SJCRH30 (cell line): ENCODE measurements around the gene FMO2. TPM values are rescaled to one million over a fixed set of nuclear protein-coding genes. Genes with fewer than 3 reads are reported as not detected.

Experiments used
- DNase-seq, 2 experiments: peaks; one replicate each; pipeline ENCODE4 v3.0.0-alpha.2; 2015 to 2020
- H3K27ac ChIP-seq: fragments of 250-450 bp; sonication (Bioruptor Pico); 2 replicates; pipeline ENCODE4 v1.5.1; 2020; ENCODE audit warnings: mild to moderate bottlenecking, moderate library complexity
- H3K27me3 ChIP-seq: fragments of 250-450 bp; sonication (Bioruptor Pico); 2 replicates; pipeline ENCODE4 v1.5.1; 2020; ENCODE audit warnings: mild to moderate bottlenecking, moderate library complexity
- H3K36me3 ChIP-seq: fragments of 250-450 bp; sonication (Bioruptor Pico); 2 replicates; pipeline ENCODE4 v1.5.1; 2020; ENCODE audit warnings: mild to moderate bottlenecking, moderate library complexity
- H3K4me1 ChIP-seq: fragments of 250-450 bp; sonication (Bioruptor Pico); 2 replicates; pipeline ENCODE4 v1.5.1; 2020; ENCODE audit warnings: mild to moderate bottlenecking, moderate library complexity
- H3K4me3 ChIP-seq: fragments of 250-450 bp; sonication (Bioruptor Pico); 2 replicates; pipeline ENCODE4 v1.5.1; 2020; ENCODE audit warnings: mild to moderate bottlenecking, moderate library complexity
- H3K9me3 ChIP-seq: fragments of 250-450 bp; sonication (Bioruptor Pico); replicated peaks from 2 replicates; pipeline ENCODE4 v1.5.1; 2020; ENCODE audit warnings: mild to moderate bottlenecking, moderate library complexity
- total RNA-seq: library from RNA; depleted of rRNA; stranded (reverse); fragments of >200 nt; shearing (Covaris generic); gene quantifications from 2 replicates; pipeline ENCODE4 v1.2.3, GENCODE V29; 2014

FMO2 gene
- total RNA-seq, 1 experiment from 2014 or later: not detected

DNA sequence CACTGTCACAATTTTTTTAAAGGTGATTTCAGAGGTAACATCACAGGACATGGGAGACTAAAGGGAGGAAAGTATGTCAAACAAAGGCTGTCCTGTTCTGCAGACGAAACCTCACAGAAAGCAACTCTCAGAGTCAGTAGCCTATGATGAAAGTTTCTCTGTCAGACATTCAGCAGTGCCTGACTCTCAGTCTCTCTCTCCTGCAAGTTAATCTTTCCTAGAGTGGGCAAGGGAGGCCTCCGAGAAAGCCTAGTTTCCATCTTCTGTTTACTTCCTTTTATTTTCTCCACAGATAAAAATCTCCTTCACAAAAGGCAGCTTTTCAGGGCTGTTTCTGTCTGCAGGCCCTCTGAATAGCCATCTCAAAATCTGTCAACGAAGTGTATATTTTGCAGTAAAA, 24.9 kb upstream of the FMO2 start:
- no peak for DNase-seq
- no peaks in the 10 kb centered on the region for H3K9me3 ChIP-seq
- no peaks in the 10 kb centered on the region for H3K36me3 ChIP-seq
- H3K27me3 ChIP-seq: no peaks in the 10 kb centered on the region
- H3K4me3 ChIP-seq: no peak overlapping the region
- H3K27ac ChIP-seq: no peak overlapping the region
- H3K4me1 ChIP-seq: no peaks in the 10 kb centered on the region

GRCh38 chr1:171160639-171161354, 24.3 kb upstream of the FMO2 start:
- no peaks in the 10 kb centered on the region for H3K9me3 ChIP-seq
- H3K27me3 ChIP-seq: no peaks in the 10 kb centered on the region
- H3K4me1 ChIP-seq: no peaks in the 10 kb centered on the region
- H3K4me3 ChIP-seq: no peak overlapping the region
- no peak overlapping the region for H3K27ac ChIP-seq
- no peak for DNase-seq
- no peaks in the 10 kb centered on the region for H3K36me3 ChIP-seq

GRCh38 chr1:171161431-171161830, 23.7 kb upstream of the FMO2 start:
- H3K4me1 ChIP-seq: no peaks in the 10 kb centered on the region
- H3K4me3 ChIP-seq: no peak overlapping the region
- H3K36me3 ChIP-seq: no peaks in the 10 kb centered on the region
- H3K27ac ChIP-seq: no peak overlapping the region
- no peaks in the 10 kb centered on the region for H3K9me3 ChIP-seq
- H3K27me3 ChIP-seq: no peaks in the 10 kb centered on the region
- no peak for DNase-seq

- H3K27me3 ChIP-seq: no peaks in the 10 kb centered on the region
- DNase-seq: no peak
- H3K4me3 ChIP-seq: no peak overlapping the region
- H3K4me1 ChIP-seq: no peaks in the 10 kb centered on the region
- H3K36me3 ChIP-seq: no peaks in the 10 kb centered on the region
- H3K9me3 ChIP-seq: no peaks in the 10 kb centered on the region
- no peak overlapping the region for H3K27ac ChIP-seq
Measured at GRCh38 chr1:171166361-171166760, 18.7 kb upstream of the FMO2 start.

DNA sequence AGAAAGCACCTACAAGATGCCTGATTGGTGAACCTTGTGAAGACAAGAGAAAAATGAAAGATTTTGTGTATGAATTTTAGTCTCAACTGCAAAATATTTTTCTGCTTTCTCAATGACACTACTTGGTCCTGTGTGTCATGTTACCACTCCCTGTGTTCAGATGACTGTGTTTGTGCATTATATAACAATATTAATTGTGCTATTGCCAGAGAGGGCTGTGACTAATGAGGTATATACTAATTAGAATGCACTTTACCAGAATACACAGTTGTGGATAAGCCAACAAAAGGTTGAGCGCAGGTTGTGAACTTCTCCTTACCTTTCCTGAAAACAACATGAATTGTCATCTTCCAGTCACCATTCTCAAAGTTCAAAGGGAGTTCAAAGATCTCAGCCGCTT, 17.3 kb upstream of the FMO2 start:
- Histone ChIP-seq H3K9me3 (no peaks in the 10 kb centered on the region), H3K4me3 (no peak overlapping the region), H3K27me3 (no peaks in the 10 kb centered on the region), H3K36me3 (no peaks in the 10 kb centered on the region), H3K4me1 (no peaks in the 10 kb centered on the region), H3K27ac (no peak overlapping the region)
- DNase-seq: no peak

- H3K36me3 ChIP-seq: no peaks in the 10 kb centered on the region
- no peak overlapping the region for H3K27ac ChIP-seq
- no peaks in the 10 kb centered on the region for H3K4me1 ChIP-seq
- no peak overlapping the region for H3K4me3 ChIP-seq
- H3K9me3 ChIP-seq: no peaks in the 10 kb centered on the region
- no peak for DNase-seq
- H3K27me3 ChIP-seq: no peaks in the 10 kb centered on the region
Measured at GRCh38 chr1:171172471-171172870, 12.6 kb upstream of the FMO2 start.

DNA sequence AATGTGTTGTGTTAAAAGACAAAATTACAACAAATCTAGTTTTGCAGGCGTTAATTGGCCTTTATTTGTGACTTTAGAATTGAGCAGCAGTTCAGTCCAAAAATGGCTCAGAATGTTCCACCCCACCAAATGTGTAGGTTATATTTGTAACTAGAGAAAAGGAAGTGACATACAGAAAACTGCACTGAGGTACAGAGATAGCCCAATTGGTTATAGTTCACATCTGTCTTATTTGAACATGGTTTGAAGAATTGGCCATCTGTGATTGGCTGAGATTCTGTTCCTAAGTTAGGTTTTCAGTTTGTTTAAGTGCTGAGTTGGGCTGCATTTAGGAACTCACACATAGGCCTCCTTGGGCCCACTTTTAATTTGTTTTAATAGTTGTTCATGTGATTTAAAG, 12.0 kb upstream of the FMO2 start:
- DNase-seq: no peak
- no peak overlapping the region for H3K4me3 ChIP-seq
- H3K4me1 ChIP-seq: no peaks in the 10 kb centered on the region
- H3K9me3 ChIP-seq: no peaks in the 10 kb centered on the region
- no peaks in the 10 kb centered on the region for H3K27me3 ChIP-seq
- no peaks in the 10 kb centered on the region for H3K36me3 ChIP-seq
- no peak overlapping the region for H3K27ac ChIP-seq

DNA sequence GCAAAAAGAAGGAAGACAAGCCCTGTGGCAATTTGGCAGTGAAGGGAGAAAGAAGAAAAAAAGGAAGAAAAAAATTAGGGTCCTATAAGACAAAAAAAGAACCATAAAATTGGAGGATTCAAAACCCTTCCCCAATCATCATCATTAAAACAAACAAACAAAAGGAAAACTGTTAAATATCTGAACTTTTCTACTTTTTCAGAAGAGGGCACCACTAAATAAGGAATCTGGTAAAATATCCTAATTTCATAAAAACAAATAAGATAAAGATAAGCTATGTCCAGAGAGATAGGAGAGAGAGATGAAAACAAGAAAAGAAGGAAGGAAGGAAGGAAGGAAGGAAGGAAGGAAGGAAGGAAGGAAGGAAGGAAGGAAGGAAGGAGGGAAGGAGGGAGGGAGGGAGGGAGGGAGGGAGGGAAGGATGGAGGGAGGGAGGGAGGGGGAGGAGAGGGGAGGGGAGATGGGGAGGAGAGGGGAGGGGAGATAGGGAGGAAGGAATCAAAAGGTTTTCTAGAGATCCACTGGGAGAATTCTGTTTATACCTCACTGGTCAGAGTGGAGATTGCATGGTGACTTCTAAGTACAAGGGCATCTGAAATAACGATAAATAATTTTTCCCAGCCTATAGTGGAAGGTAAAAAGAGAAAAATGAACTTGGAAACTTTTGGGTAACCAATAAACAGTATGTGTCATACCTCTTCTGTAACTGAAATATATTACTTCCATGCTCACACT, 10.4 kb upstream of the FMO2 start:
- no peaks in the 10 kb centered on the region for H3K4me1 ChIP-seq
- no peaks in the 10 kb centered on the region for H3K9me3 ChIP-seq
- DNase-seq: no peak
- H3K27me3 ChIP-seq: no peaks in the 10 kb centered on the region
- H3K4me3 ChIP-seq: no peak overlapping the region
- H3K36me3 ChIP-seq: no peaks in the 10 kb centered on the region
- H3K27ac ChIP-seq: no peak overlapping the region

- no peak overlapping the region for H3K27ac ChIP-seq
- H3K4me1 ChIP-seq: no peaks in the 10 kb centered on the region
- H3K4me3 ChIP-seq: no peak overlapping the region
- H3K36me3 ChIP-seq: no peaks in the 10 kb centered on the region
- DNase-seq: no peak
- H3K9me3 ChIP-seq: no peaks in the 10 kb centered on the region
- no peaks in the 10 kb centered on the region for H3K27me3 ChIP-seq
Measured at GRCh38 chr1:171177261-171177660, 7.8 kb upstream of the FMO2 start.

DNA sequence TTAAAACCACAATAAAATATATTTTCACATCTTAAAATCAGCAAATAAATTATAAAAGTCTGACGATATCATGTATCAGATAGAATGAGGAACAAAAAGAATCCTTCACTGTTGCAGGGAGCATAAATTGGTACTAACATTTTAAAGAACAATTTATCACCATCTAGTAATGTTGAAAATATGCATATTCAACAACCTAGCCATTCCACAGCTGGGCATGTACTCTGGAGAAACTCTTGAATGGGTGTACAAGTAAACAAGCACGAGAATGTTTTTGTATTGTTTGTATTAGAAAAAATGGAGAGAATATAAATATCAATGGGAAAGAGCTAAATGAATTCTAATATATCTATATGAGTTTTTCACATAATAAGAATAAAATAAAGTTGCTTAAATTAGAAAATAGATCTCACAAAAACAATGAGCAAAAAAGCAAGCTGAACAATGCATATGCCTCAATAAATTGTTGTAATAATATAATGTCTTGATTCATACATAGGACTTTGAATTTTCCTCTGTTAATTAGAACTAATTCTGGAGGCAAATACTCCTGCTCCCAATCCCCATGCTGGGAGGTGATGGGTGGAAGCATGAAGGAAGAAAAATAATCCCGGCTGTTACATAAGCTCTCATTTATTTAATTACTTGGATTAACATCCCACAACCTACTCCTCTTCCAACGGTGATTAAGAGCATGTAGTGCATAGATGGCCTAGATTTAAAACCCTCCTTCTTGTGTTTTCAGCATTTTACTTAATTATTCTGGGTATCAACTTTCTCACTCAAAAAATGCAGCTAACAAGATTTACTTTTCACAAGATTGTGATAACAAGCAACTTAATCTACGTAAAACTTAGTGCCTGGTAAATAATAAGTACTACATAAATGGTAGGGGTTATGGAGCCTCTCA, 5.5 kb upstream of the FMO2 start:
- no peaks in the 10 kb centered on the region for H3K27me3 ChIP-seq
- no peak overlapping the region for H3K4me3 ChIP-seq
- no peak for DNase-seq
- no peak overlapping the region for H3K27ac ChIP-seq
- H3K4me1 ChIP-seq: no peaks in the 10 kb centered on the region
- no peaks in the 10 kb centered on the region; the same call in 1 of the 2 replicates for H3K36me3 ChIP-seq
- no peaks in the 10 kb centered on the region for H3K9me3 ChIP-seq

- H3K4me1 ChIP-seq: no peaks in the 10 kb centered on the region
- H3K4me3 ChIP-seq: no peak overlapping the region
- H3K27ac ChIP-seq: no peak overlapping the region
- no peak for DNase-seq
- H3K27me3 ChIP-seq: no peaks in the 10 kb centered on the region
- no peaks in the 10 kb centered on the region; the same call in 1 of the 2 replicates for H3K36me3 ChIP-seq
- no peaks in the 10 kb centered on the region for H3K9me3 ChIP-seq
Measured at GRCh38 chr1:171180670-171181069, 4.4 kb upstream of the FMO2 start.

GRCh38 chr1:171188388-171189266, 3.5 kb downstream of the FMO2 start:
- H3K4me3 ChIP-seq: no peak overlapping the region
- no peaks in the 10 kb centered on the region for H3K4me1 ChIP-seq
- peak; percentile 51 to 76 for DNase-seq
- H3K36me3 ChIP-seq: no peaks in the 10 kb centered on the region; the same call in 1 of the 2 replicates
- no peaks in the 10 kb centered on the region for H3K27me3 ChIP-seq
- no peak overlapping the region for H3K27ac ChIP-seq
- no peaks in the 10 kb centered on the region for H3K9me3 ChIP-seq

- no peak for DNase-seq
Measured at GRCh38 chr1:171191992-171192391, 6.9 kb downstream of the FMO2 start.

DNA sequence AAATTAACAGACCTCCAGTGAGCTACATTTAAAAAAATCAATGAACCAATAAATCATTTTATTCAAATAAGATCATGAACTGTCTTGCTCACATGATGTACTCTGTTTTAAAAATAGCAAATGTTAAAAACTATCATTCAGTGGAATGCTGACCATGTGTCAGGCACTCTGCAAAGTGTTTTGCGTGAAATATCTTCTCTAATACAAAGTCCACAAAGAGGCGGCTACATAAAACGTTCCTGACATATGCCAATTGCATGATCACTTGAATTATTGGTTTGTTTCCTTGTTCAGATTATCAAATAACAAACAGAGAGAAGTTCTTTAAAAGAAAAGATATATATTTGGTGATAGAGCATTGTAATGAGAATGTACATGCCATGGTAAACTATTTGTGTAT, 10.7 kb downstream of the FMO2 start:
- Histone ChIP-seq H3K9me3 (no peaks in the 10 kb centered on the region), H3K27me3 (no peaks in the 10 kb centered on the region), H3K4me3 (no peak overlapping the region), H3K27ac (no peak overlapping the region), H3K36me3 (no peaks in the 10 kb centered on the region), H3K4me1 (no peaks in the 10 kb centered on the region)
- DNase-seq: no peak

More at GRCh38 chr1:171191992-171192391, 6.9 kb downstream of the FMO2 start:
- no peaks in the 10 kb centered on the region for H3K9me3 ChIP-seq
- H3K27me3 ChIP-seq: no peaks in the 10 kb centered on the region
- H3K4me3 ChIP-seq: no peak overlapping the region
- no peak overlapping the region for H3K27ac ChIP-seq
- no peaks in the 10 kb centered on the region for H3K4me1 ChIP-seq
- H3K36me3 ChIP-seq: no peaks in the 10 kb centered on the region
